ENCODE data around the gene RAET1G.

- TF ChIP-seq POLR2A (IDR thresholded peaks at IDR 0.05), result no peak
- TF ChIP-seq, protein P1, sequence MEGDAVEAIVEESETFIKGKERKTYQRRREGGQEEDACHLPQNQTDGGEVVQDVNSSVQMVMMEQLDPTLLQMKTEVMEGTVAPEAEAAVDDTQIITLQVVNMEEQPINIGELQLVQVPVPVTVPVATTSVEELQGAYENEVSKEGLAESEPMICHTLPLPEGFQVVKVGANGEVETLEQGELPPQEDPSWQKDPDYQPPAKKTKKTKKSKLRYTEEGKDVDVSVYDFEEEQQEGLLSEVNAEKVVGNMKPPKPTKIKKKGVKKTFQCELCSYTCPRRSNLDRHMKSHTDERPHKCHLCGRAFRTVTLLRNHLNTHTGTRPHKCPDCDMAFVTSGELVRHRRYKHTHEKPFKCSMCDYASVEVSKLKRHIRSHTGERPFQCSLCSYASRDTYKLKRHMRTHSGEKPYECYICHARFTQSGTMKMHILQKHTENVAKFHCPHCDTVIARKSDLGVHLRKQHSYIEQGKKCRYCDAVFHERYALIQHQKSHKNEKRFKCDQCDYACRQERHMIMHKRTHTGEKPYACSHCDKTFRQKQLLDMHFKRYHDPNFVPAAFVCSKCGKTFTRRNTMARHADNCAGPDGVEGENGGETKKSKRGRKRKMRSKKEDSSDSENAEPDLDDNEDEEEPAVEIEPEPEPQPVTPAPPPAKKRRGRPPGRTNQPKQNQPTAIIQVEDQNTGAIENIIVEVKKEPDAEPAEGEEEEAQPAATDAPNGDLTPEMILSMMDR (IDR thresholded peaks at IDR 0.05), result no peak
Observed at GRCh38 chr6:149933036-149933435, 10.1 kb upstream of the RAET1G start.

Data from upper lobe of left lung (tissue), 4 donors.